IMR-90 (cell line): Measurements from ENCODE around the gene FGGY. TPM values are rescaled to one million over a fixed set of nuclear protein-coding genes. Genes with fewer than 3 reads are reported as not detected.

Source experiments
- ATAC-seq: fragments of 200-7000 bp; cut with Tn5 transposase; 2 replicates; pipeline ENCODE4 v1.9.1; 2020; ENCODE audit warnings: low read depth, mild to moderate bottlenecking, moderate library complexity
- BruUV-seq: library from RNA; stranded (reverse); fragments of 400-500 nt; replicated peaks from 2 replicates; lab custom pipeline; 2021; lab: Mats Ljungman, UMichigan
- CTCF ChIA-PET: fragments of 300-600 bp; formaldehyde crosslinking; extraction: SDS; loops from one replicate; lab custom pipeline; 2021; ENCODE audit warnings: antibody characterized with exemption; lab: Yijun Ruan, JAX
- POLR2A ChIA-PET: fragments of 300-600 bp; sonication (Branson Sonifier 250); formaldehyde crosslinking; loops from one replicate; lab custom pipeline; 2022; ENCODE audit warnings: antibody characterized with exemption; ENCODE audit not compliant: unreplicated experiment; lab: Charles Lee
- DNase-seq: peaks from one replicate; pipeline ENCODE4 v3.0.0; 2013
- H2AFZ ChIP-seq: replicated peaks from 2 replicates; pipeline ENCODE3; 2013; ENCODE audit warnings: low read length, mild to moderate bottlenecking; ENCODE audit not compliant: poor library complexity
- H2AK5ac ChIP-seq: 2 replicates; pipeline ENCODE4 v1.6.1; 2013; ENCODE audit warnings: low read depth, low read length, inconsistent platforms
- H2AK9ac ChIP-seq: replicated peaks from 2 replicates; pipeline ENCODE3; 2013; ENCODE audit warnings: mild to moderate bottlenecking, low read depth, low read length, moderate library complexity; ENCODE audit not compliant: poor library complexity
- H2BK120ac ChIP-seq: 2 replicates; pipeline ENCODE4 v1.6.1; 2013; ENCODE audit warnings: low read depth, low read length, inconsistent platforms
- H2BK15ac ChIP-seq: 3 replicates; pipeline ENCODE4 v1.6.1; 2013; ENCODE audit warnings: low read depth, low read length, inconsistent platforms
- H2BK20ac ChIP-seq: 2 replicates; pipeline ENCODE4 v1.6.1; 2013; ENCODE audit warnings: low read depth, mild to moderate bottlenecking, inconsistent platforms, low read length, moderate library complexity
- H2BK5ac ChIP-seq: 2 replicates; pipeline ENCODE4 v1.6.1; 2013; ENCODE audit warnings: mild to moderate bottlenecking, low read depth, low read length, inconsistent platforms; ENCODE audit not compliant: poor library complexity, severe bottlenecking
- H3K14ac ChIP-seq: replicated peaks from 2 replicates; pipeline ENCODE4 v1.6.1; 2013; ENCODE audit warnings: low read depth, low read length, inconsistent platforms
- H3K18ac ChIP-seq: 2 replicates; pipeline ENCODE4 v1.6.1; 2013; ENCODE audit warnings: low read depth, low read length, control low read depth
- H3K23ac ChIP-seq: 2 replicates; pipeline ENCODE4 v1.6.1; 2013; ENCODE audit warnings: low read depth, low read length, inconsistent platforms
- H3K27ac ChIP-seq: 2 replicates; pipeline ENCODE4 v1.5.1; 2013; ENCODE audit warnings: mild to moderate bottlenecking, control low read depth, low read length; ENCODE audit not compliant: insufficient read depth
- H3K27me3 ChIP-seq: 2 replicates; pipeline ENCODE4 v1.6.1; 2013; ENCODE audit warnings: low read length; ENCODE audit not compliant: control insufficient read depth, insufficient read depth
- H3K36me3 ChIP-seq: 2 replicates; pipeline ENCODE4 v1.6.1; 2013; ENCODE audit warnings: low read length, mixed read lengths; ENCODE audit not compliant: control insufficient read depth, insufficient read depth
- H3K4ac ChIP-seq: 2 replicates; pipeline ENCODE4 v1.6.1; 2013; ENCODE audit warnings: low read depth, low read length, inconsistent platforms
- H3K4me1 ChIP-seq: 2 replicates; pipeline ENCODE4 v1.6.1; 2013; ENCODE audit warnings: low read length, mixed read lengths; ENCODE audit not compliant: control insufficient read depth, insufficient read depth
- H3K4me2 ChIP-seq: 2 replicates; pipeline ENCODE4 v1.6.1; 2013; ENCODE audit warnings: low read depth, mild to moderate bottlenecking, control low read depth, low read length, moderate library complexity
- H3K4me3 ChIP-seq: 2 replicates; pipeline ENCODE4 v1.5.1; 2013; ENCODE audit warnings: low read depth, mild to moderate bottlenecking, control low read depth, low read length, moderate library complexity; ENCODE audit not compliant: insufficient read depth
- H3K56ac ChIP-seq: 2 replicates; pipeline ENCODE4 v1.6.1; 2013; ENCODE audit warnings: low read length, inconsistent platforms; ENCODE audit not compliant: insufficient read depth; ENCODE audit errors: extremely low read depth
- H3K79me1 ChIP-seq, 2 experiments: 2 replicates each; pipeline ENCODE4 v1.6.1; 2013; ENCODE audit warnings: low read length in 2 of 2, inconsistent platforms in 1 of 2, low read depth in 1 of 2
- H3K9ac ChIP-seq: 2 replicates; pipeline ENCODE4 v1.6.1; 2013; ENCODE audit warnings: low read depth, low read length, control low read depth
- H3K9me1 ChIP-seq: 2 replicates; pipeline ENCODE4 v1.6.1; 2013; ENCODE audit warnings: low read length, inconsistent platforms; ENCODE audit not compliant: insufficient read depth
- H3K9me3 ChIP-seq: 2 replicates; pipeline ENCODE4 v1.6.1; 2013; ENCODE audit warnings: low read length; ENCODE audit not compliant: control insufficient read depth, insufficient read depth
- H4K20me1 ChIP-seq: 2 replicates; pipeline ENCODE4 v1.6.1; 2013; ENCODE audit warnings: low read length, inconsistent platforms; ENCODE audit not compliant: insufficient read depth
- H4K5ac ChIP-seq: 2 replicates; pipeline ENCODE4 v1.6.1; 2013; ENCODE audit warnings: mild to moderate bottlenecking, low read depth, low read length, control low read depth
- H4K8ac ChIP-seq, 2 experiments: 2 replicates each; pipeline ENCODE4 v1.6.1; 2013; ENCODE audit warnings: low read depth in 2 of 2, low read length in 2 of 2, control low read depth in 1 of 2, inconsistent platforms in 1 of 2
- H4K91ac ChIP-seq: 2 replicates; pipeline ENCODE4 v1.6.1; 2013; ENCODE audit warnings: low read depth, low read length, inconsistent platforms; ENCODE audit not compliant: insufficient read depth
- BHLHE40 ChIP-seq: fragments of 150-350 bp; IDR thresholded peaks from 2 replicates; pipeline ENCODE4 v1.6.1; 2016; ENCODE audit warnings: mild to moderate bottlenecking, low read depth, low read length
- CEBPB ChIP-seq: IDR thresholded peaks from 2 replicates; pipeline ENCODE4 v1.6.1; 2012; ENCODE audit warnings: low read depth, low read length, improper control_type of control experiment
- CHD1 ChIP-seq: IDR thresholded peaks from 2 replicates; pipeline ENCODE4 v1.6.1; 2012; ENCODE audit warnings: low read depth, low read length, improper control_type of control experiment
- FOS ChIP-seq: fragments of 150-350 bp; IDR thresholded peaks from 2 replicates; pipeline ENCODE4 v1.6.1; 2016; ENCODE audit warnings: low read depth, low read length
- MAFK ChIP-seq: IDR thresholded peaks from 2 replicates; pipeline ENCODE4 v1.6.1; 2012; ENCODE audit warnings: low read depth, low read length, improper control_type of control experiment
- MAZ ChIP-seq: IDR thresholded peaks from 2 replicates; pipeline ENCODE4 v1.6.1; 2012; ENCODE audit warnings: low read depth, mild to moderate bottlenecking, low read length, improper control_type of control experiment, moderate library complexity, borderline replicate concordance
- MXI1 ChIP-seq: IDR thresholded peaks from 2 replicates; pipeline ENCODE4 v1.6.1; 2012; ENCODE audit warnings: low read depth, mild to moderate bottlenecking, low read length, moderate library complexity, borderline replicate concordance
- NFE2L2 ChIP-seq: fragments of 150-350 bp; IDR thresholded peaks from 2 replicates; pipeline ENCODE4 v1.6.1; 2016; ENCODE audit warnings: low read depth, mild to moderate bottlenecking, low read length
- POLR2A ChIP-seq: IDR thresholded peaks from 2 replicates; pipeline ENCODE4 v1.6.1; 2012; ENCODE audit warnings: mild to moderate bottlenecking, low read depth, low read length
- RAD21 ChIP-seq: IDR thresholded peaks from 2 replicates; pipeline ENCODE4 v1.6.1; 2012; ENCODE audit warnings: low read length, improper control_type of control experiment
- RCOR1 ChIP-seq: IDR thresholded peaks from 2 replicates; pipeline ENCODE4 v1.6.1; 2012; ENCODE audit warnings: mild to moderate bottlenecking, low read length, improper control_type of control experiment; ENCODE audit not compliant: insufficient replicate concordance
- RFX5 ChIP-seq: IDR thresholded peaks from 2 replicates; pipeline ENCODE4 v1.8.0; 2012; ENCODE audit warnings: low read depth, mild to moderate bottlenecking, low read length, moderate library complexity
- SMC3 ChIP-seq: fragments of 150-350 bp; IDR thresholded peaks from 2 replicates; pipeline ENCODE4 v1.6.1; 2016; ENCODE audit warnings: low read depth, mild to moderate bottlenecking, antibody characterized with exemption, low read length, moderate library complexity
- USF2 ChIP-seq: fragments of 150-350 bp; IDR thresholded peaks from 2 replicates; pipeline ENCODE4 v1.6.1; 2017; ENCODE audit warnings: mild to moderate bottlenecking, antibody characterized with exemption, low read length, low read depth
- WGBS, 2 experiments: methylation state at CpG; one replicate each; pipeline versions ENCODE4 v1.1.5 to v1.1.7; 2013; ENCODE audit warnings: missing lambda C conversion rate in 2 of 2; ENCODE audit not compliant: insufficient read length in 1 of 2; ENCODE audit errors: extremely low coverage in 2 of 2; 5-methylcytosine and 5-hydroxymethylcytosine counted together
- dilution Hi-C: fragments of 300-500 bp; cut with HindIII; formaldehyde crosslinking; loops from one replicate; pipeline ENCODE4 v1.14.3; 2018; ENCODE audit warnings: low sequenced_read_pairs; ENCODE audit not compliant: unreplicated experiment
- in situ Hi-C: fragments of 300-500 bp; cut with MboI; formaldehyde crosslinking; loops from 3 replicates; pipeline ENCODE4 v1.14.3; 2019; ENCODE audit warnings: low sequenced_read_pairs, inconsistent platforms, mixed read lengths
- intact Hi-C: fragments of 100-400 bp; cut with micrococcal nuclease; formaldehyde crosslinking; loops from 2 replicates; pipeline ENCODE4 v1.10.0; 2022
- polyA plus RNA-seq, 3 experiments: library from polyadenylated mRNA; depleted of rRNA; stranded (reverse); fragments of >200 nt; gene quantifications; 2 replicates each; pipeline ENCODE4 v1.2.3, GENCODE V29; 2012; ENCODE audit warnings: low replicate concordance in 1 of 3
- total RNA-seq: library from RNA; depleted of rRNA; stranded (reverse); fragments of >200 nt; gene quantifications from 2 replicates; pipeline ENCODE4 v1.2.3, GENCODE V29; 2012
- TF ChIP-seq, protein P1 (sequence below): fragments of 150-350 bp; IDR thresholded peaks from 2 replicates; pipeline ENCODE4 v1.6.1; 2016; ENCODE audit warnings: low read depth, mild to moderate bottlenecking, low read length, moderate library complexity, borderline replicate concordance
- TF ChIP-seq, protein P2 (sequence below): conservative IDR thresholded peaks from 2 replicates; pipeline ENCODE4 v1.5.1; 2012; ENCODE audit warnings: mild to moderate bottlenecking, low read depth, low read length, improper control_type of control experiment

FGGY gene
- total and polyA plus RNA-seq, 2 of the 4 experiments (the other 2 are of a cell fraction): 5.6 to 14.0 TPM

DNA sequence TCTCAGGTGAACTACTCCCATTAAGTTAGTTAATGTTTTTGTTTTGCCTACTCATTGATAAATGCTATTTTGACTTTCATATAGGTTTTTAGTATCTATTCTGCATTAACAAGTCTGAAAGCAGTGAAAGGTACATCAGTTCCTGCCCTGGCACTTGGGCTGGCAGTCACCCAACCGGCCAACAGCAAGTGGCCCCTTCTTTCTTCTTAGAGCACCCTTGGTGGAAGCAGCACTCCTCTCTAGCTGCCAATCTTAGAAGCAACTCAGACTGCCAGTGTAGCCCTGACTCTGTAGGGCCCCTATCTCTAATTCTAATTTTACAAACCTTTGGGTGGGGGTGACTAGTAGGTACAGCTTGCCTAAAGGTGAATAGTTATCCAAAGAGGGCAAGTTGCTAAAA is 155.7 kb downstream of the FGGY start:
- Histone ChIP-seq H3K4me2 (no peak overlapping the region), H3K23ac (no peak overlapping the region), H3K14ac (no peak overlapping the region), H3K4ac (no peak overlapping the region), H4K8ac (no peak overlapping the region), H2BK5ac (no peak overlapping the region), H3K79me1 (no peaks in the 10 kb centered on the region), H3K9me3 (no peaks in the 10 kb centered on the region), H2AK9ac (no peak overlapping the region), H2BK20ac (no peak overlapping the region), H3K27ac (no peak overlapping the region), H3K27me3 (no peaks in the 10 kb centered on the region), H2BK15ac (no peak overlapping the region), H2BK120ac (no peak overlapping the region), H3K18ac (no peak overlapping the region), H3K9me1 (peaks cover 6% of the 10 kb centered on the region; the same call in 1 of the 2 replicates), H3K56ac (no peak overlapping the region), H3K4me1 (peaks cover 1% of the 10 kb centered on the region), H3K36me3 (no peaks in the 10 kb centered on the region), H2AK5ac (no peak overlapping the region), H3K4me3 (no peak overlapping the region), H4K5ac (no peak overlapping the region), H3K9ac (no peak overlapping the region), H4K91ac (no peak overlapping the region), H4K20me1 (no peaks in the 10 kb centered on the region), H2AFZ (no peak overlapping the region)
- ATAC-seq: no peak
- no peak for DNase-seq
- intact Hi-C loops: no loop called here
- dilution Hi-C loops: no loop called here
- BruUV-seq: no TSS peak
- ChIA-PET POLR2A (no interaction called here), CTCF (no interaction called here)
- no CpG with 5 or more reads among the region's 1 CpG for WGBS, 2 experiments
- TF ChIP-seq, protein P1, sequence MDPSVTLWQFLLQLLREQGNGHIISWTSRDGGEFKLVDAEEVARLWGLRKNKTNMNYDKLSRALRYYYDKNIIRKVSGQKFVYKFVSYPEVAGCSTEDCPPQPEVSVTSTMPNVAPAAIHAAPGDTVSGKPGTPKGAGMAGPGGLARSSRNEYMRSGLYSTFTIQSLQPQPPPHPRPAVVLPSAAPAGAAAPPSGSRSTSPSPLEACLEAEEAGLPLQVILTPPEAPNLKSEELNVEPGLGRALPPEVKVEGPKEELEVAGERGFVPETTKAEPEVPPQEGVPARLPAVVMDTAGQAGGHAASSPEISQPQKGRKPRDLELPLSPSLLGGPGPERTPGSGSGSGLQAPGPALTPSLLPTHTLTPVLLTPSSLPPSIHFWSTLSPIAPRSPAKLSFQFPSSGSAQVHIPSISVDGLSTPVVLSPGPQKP: no peak
- TF ChIP-seq FOS: no peak
- no peak for TF ChIP-seq CHD1
- no peak for TF ChIP-seq BHLHE40
- TF ChIP-seq MAFK: no peak
- no peak for TF ChIP-seq NFE2L2
- no peak for TF ChIP-seq SMC3
- TF ChIP-seq RAD21: no peak
- TF ChIP-seq USF2: no peak
- TF ChIP-seq RFX5: no peak
- no peak for TF ChIP-seq MXI1
- no peak for TF ChIP-seq RCOR1
- TF ChIP-seq MAZ: no peak
- TF ChIP-seq, protein P2, sequence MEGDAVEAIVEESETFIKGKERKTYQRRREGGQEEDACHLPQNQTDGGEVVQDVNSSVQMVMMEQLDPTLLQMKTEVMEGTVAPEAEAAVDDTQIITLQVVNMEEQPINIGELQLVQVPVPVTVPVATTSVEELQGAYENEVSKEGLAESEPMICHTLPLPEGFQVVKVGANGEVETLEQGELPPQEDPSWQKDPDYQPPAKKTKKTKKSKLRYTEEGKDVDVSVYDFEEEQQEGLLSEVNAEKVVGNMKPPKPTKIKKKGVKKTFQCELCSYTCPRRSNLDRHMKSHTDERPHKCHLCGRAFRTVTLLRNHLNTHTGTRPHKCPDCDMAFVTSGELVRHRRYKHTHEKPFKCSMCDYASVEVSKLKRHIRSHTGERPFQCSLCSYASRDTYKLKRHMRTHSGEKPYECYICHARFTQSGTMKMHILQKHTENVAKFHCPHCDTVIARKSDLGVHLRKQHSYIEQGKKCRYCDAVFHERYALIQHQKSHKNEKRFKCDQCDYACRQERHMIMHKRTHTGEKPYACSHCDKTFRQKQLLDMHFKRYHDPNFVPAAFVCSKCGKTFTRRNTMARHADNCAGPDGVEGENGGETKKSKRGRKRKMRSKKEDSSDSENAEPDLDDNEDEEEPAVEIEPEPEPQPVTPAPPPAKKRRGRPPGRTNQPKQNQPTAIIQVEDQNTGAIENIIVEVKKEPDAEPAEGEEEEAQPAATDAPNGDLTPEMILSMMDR: no peak
- no peak for TF ChIP-seq CEBPB
- TF ChIP-seq POLR2A: no peak
- in situ Hi-C loops: no loop called here
